HG03045 (cell line): ENCODE data around the gene MIB1.
A peak's percentile ranks its signal among the peaks of the same experiment; 100 is the strongest.

Experiments used
- ATAC-seq: cut with Tn5 transposase; IDR thresholded peaks from one replicate; pipeline ENCODE4 v1.9.1; 2021; ENCODE audit warnings: mild to moderate bottlenecking, moderate library complexity; ENCODE audit not compliant: unreplicated experiment

MIB1 gene

DNA sequence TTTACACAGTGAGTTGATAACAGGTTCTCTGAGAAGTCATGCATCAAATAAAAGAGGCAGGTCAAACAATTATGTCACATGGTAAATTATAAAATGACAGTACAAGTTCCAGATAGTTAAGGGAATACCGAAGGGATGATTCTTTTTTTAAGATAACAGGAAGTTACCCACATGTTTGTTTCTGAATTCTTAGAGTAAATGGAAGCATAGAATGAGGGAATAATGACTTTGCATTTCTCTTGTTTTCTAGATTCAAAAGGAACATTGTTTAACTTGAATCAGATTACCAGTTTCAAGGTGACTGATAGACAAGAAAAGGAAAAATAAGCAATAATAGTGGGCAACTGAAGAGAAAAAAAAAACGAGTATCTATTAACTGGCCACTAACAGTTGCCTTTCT lies 124.5 kb downstream of the MIB1 start:
- no peak for ATAC-seq

DNA sequence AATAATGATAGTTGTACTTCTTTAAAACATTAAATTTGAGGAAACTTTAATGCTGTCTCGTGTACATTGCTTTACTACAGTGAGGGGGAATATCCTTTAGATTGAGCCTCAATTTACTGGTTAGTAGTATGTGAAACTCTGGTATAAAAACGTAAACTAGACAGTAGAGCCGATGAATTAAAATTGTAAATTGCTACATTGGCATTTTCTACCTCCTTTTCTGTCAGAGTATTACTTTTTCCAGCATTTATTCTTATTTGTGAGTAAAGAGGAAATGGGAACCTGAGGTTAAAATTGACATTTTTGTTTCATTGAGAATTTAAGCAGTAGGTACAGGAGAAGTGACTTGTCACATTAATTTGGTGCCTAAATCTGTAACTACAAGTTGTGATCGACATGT lies 128.2 kb downstream of the MIB1 start:
- no peak for ATAC-seq

DNA sequence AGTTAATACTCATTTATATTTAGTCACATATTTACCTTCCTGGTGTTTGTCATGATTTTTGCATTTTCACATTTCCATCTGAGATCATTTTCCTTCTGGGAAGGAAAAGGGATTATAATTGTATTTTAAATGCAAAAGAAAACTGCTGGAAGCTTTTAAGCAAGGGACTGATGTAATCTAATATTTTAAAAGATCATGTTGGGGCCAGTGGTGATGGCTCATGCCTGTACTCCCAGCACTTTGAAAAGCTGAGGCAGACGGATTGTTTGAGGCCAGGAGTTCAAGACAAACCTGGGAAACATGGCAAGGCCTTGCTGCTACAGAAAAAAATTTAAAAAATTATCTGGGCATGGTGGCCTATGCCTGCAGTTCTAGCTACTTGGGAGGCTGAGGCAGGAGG lies 149.0 kb downstream of the MIB1 start:
- ATAC-seq = no peak

DNA sequence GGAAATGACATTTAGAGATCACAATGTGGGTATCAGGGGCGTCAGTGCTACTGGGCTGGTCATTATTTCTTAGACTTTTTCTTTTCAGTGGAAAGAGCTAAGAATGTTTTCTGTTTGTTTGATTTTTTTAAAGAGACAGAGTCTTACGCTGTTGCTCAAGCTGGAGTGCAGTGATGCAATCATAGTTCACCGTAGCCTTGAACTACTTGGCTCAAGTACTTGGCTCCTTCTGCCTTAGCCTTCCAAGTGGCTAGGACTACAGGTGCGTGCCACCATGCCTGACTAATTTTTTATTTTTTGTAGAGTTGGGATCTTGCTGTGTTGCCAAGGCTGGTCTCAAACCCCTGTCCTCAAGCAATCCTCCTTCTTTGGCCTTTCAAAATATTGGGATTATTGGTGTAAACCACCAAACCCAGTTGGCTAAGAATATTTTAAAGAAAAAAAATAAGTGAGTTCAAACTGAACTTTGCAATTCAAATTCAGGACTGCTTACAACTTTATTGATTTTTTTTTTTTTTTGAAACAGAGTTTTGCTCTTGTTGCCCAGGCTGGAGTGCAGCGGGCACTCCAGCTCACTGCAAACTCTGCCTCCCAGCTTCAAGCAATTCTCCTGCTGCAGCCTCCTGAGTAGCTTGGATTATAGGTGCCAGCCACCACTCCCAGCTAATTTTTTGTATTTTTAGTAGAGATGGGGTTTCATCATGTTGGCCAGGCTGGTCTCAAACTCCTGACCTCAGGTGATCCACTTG lies 154.2 kb downstream of the MIB1 start:
- no peak for ATAC-seq

DNA sequence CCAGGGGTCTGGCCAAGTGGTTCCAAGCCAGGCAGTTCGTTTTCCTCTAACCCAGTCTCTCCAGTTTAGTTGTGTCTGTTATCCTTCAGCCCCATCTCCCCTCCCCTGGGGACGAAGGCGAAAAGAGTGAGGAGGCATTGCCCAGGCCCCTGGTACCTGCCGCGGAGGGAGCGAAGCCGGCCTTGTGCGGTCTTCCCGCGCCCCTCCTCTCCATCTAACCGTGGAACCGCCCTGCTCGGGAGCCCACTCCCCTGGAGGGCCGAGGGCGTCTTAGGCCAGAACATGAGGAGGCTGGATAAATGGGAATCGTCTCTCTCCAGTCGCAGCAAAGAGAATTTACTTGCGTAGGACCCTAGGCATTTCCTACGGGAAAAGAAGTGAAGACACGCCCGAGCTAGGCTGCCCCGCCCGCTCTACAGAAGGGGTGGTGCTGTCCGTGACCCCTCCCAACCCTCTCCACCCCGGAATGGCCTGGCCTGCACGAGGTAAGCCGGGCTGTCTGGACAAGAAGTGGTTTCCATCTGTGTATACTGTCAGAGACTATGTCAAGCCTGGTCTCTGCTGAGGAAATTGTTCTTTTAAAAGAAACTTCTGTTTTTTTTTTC lies 156.2 kb downstream of the MIB1 start:
- no peak for ATAC-seq

DNA sequence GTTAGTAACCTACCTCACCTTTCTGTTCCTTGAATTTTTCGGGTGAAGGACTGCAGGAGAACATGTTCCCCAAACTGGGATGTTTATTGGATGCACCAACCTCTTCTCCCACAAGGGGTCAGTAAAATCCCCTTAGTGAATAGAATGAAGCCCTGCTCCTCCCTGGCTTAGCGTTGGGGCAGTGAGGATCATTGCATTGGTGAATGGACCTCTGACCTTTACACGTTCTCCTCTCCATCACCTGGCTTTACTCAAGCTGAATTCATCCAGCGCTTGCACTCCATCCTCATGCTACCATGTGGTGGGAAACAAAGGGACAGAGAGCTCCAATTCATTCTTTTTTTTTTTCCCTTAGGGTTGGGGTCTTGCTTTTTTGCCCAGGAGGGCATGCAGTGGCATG lies 157.2 kb downstream of the MIB1 start:
- ATAC-seq = peak; percentile 60

DNA sequence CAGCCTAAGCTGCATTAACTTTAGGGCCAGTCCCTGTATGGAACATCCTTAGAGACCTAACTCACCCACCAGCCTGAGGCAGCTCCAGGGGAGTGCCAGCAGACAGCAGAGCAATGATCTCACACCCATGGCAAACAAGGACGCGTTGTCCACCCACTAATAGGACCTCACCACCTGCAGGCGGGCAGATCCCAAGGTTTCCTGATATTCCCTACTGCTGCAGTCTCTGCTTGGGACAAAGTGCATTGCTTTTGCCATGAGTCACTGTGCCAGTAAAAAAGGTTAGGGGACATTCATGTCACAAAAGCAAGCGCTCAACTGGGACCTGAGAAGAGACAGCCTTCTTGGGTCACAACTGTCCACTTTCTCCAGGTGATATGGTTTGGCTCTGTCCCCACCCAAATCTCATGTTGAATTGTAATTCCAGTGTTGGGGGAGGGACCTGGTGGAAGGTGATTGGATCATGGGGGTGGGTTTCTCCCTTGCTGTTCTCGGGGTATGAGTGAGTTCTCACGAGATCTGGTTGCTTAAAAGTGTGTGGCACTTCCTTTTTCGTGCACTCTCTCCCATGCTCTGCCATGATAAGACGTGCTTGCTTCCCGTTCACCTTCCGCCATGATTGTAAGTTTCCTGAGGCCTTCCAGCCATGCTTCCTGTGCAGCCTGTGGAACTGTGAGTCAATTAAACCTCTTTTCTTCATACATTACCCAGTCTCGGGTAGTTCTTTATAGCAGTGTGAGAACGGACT lies 160.2 kb downstream of the MIB1 start:
- ATAC-seq = no peak

DNA sequence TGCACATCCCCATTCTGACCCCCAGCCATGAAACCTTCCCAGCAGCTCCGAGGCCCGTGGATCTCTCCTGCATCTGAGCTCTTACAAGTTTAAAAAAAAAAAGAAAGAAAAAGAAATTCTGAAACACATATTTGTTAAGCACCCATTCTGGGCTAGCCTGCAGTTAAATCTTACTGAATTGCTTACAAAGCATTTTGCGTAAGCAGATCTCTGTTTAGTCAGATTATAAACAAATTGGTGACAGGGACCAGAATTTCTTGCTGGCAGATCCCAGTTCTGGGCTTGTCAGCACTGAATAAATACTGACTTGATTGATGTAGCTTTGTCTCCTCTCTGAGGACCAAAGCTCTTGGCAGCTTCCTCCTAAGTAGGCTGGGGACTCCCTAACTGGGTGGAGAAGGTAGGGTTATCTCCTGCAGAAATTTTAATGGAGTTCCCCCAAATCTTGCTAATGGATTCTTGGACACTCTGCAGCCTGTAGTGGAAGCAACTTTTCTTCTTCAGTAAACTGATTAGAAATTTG lies 160.9 kb downstream of the MIB1 start:
- ATAC-seq = no peak

DNA sequence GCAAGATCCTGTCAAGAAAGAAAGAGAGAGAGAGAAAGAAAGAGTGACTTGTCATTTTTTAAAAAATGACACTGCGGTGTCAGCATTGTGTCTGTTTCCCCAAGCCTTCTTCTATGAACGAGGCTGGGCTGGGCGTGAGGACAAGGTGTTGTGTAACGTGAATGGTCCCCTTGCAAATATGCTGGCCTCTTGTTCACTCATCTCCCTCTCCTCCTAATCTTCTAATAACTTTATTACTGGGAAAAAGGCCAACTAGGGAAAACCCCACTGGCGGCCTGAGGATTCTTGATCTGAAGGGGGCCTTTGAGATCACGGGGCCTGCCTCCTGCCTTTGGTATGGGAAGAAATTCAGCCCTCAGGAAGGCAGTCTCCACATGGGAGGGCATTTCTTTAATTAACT lies 163.1 kb downstream of the MIB1 start:
- no peak for ATAC-seq

DNA sequence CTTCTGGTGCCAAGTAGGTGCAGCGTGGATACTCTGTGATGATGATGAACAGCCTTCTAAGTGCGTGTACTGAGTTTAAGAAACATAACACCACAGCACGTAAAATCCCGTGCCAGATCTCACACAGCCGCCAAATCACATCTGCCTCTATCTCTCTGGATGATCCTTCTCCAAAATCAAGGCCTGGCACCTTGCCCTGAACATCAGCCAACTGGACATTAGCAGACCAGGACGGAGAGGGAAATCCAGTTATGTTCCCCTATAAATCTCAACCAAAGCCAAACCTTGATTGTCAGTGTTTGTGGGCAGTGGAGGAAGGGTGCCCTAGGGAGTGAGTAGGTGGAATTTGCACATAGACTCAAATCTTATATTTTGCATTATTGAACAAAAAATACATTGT lies 164.3 kb downstream of the MIB1 start:
- ATAC-seq = no peak

DNA sequence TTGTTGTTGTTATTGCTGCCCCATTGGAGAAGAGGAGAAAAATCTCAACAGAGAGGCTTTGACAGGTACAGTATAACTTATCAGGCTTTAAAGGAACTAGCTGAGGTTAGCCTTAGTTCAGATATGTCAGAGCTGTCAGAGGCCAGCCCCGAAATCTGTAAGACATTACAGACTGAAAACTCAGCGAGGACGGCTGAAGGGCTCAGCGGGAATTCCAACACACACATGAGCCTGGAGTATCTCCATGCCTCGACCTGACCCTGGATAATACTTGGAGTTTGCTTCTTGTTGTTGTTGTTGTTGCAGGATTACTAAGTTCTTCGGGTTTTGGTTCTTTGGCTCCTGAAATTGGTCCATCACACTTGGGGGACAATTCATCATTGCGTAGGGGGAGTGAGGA lies 166.9 kb downstream of the MIB1 start:
- ATAC-seq = no peak

DNA sequence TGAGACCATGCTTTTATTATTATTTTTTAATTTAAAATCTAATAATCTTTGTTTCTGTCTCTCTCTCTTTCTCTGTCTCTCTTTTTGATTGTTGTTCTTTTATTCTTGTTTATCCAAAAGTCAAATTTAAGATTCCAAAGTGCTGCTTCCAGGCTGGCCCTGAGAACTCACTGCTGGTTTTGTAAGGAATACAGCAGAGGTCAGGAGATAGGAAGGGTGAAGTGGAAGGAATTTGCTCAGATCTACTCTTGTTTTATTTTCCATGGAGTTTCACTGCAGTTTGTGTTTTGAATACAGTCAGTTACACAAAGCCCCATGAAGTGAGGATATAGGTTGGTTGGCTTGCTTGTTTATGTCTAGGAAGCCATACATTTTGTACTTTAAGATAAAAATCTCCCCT lies 168.1 kb downstream of the MIB1 start:
- no peak for ATAC-seq

DNA sequence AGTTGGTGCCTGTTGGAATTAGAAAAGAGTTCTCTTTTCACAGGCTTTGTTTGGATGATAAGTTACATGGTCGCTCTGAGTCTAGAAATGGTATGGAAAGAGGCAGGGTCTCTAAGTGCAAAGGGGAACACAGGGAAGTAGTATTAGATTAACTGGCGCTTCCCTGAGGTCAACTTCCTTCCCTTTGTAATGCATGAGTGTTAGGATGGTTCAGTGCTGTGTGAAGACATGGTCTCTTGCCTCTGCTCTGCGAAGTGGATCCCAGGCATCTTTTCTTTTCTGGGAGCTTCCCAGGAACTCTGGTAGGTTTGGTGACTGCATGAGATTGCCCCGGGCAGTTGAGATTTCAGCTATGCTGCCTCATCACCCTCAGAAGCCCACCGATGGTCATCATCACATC lies 170.3 kb downstream of the MIB1 start:
- no peak for ATAC-seq

DNA sequence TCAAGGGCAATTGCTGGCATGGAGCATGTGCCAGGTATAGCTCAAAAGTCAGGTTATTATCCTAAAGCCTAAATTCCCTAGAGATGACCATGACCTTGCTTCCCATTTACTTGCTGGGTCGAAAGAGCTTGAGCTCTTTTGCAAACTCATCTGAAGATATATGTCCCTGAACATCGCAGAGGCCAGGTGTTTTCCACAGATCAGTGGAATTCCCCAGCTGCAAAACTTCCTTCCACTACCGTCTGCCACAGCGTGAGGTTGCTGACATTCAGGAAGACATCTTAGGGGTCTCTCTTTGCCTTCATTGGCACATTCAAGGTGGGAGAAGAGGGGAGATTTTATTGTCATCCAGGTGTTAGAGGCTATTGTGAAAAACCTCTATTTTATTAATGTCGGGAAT lies 171.0 kb downstream of the MIB1 start:
- ATAC-seq = no peak

DNA sequence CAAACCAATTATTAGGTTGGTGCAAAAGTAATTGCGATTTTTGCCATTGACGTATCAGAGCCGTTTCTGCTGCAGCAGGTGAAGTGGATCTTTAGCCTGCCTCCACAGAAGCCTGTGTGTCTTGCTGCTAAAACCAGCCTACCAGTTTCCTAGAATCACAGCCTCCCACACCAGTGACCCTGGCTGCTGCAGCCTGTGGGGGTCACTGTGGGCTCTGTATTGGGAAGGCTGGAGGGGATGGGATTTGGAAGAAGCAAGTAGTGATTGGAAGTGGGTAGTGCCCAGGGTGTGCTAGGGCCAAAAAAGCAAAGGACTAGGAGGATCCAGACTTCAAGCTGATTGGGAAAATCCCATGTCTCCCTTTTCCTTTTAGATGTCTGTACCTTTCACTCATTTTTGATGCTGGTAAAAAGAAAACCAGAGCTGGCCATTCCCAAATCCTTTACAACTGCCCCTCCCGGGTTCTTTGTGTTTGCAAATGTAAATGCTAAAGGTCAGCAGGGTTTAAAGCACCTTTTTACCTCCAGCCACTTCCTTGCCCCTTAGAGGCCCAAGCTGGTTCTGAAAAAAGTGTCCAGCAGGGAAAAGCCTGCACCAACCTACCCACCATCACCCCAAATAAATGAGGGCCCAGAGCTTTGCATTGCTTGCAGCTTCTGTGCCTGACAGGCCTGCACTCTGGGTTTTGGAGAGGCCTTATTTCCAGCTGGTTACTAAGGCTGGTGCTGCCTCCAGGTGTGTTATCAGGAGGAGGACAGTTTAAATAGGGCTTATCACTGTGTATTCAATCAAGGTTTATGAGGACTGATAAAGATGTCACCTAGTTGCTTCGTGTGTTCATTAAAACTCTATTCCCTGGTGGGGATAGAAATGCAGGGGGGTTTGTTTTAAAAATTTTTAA lies 172.0 kb downstream of the MIB1 start:
- ATAC-seq = no peak

DNA sequence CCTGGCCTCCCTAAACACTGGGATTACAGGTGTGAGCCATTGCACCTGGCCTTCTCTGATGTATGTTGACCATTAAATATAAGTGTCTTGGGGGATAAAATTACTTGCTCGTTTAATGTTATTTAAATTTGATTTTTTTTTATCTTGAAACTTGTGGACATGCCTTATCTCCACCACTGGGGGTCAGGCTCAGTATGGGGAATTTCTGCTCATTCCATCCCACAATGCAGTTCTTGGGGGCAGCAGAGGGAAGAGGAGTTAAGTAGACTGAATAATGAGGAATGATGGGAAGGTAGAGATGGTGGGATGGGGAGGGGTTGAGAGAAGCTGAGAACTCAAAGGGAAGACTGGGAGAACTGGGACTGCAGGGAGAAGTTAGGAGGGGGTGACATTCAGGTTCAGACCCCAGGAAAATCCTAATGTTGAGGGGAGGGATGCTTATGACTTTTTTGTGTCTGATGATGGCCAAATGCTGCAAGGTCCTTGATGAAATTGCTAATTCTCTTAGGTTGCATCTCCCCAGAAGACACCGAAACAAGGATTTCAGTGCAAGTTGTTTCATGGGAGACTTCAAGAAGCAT lies 174.2 kb downstream of the MIB1 start:
- no peak for ATAC-seq

DNA sequence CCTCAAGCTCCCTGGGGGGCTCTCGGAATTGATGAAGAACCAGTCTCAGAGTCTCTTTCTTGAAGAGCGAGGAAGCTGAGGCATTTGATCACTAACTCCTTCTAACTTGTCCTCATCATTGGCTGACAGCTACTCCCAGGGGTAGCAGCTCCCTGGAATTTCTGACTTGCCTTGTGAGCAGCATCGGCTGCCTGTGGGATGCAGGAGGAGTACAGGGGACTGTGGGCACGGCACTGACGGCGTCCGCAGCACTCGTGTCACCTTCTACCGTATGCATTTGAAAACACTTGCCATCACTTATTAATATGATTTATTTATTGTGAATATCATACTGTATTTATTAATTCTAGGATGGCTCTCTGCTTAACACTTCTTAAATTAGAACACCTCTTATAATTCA lies 175.0 kb downstream of the MIB1 start:
- ATAC-seq = no peak

DNA sequence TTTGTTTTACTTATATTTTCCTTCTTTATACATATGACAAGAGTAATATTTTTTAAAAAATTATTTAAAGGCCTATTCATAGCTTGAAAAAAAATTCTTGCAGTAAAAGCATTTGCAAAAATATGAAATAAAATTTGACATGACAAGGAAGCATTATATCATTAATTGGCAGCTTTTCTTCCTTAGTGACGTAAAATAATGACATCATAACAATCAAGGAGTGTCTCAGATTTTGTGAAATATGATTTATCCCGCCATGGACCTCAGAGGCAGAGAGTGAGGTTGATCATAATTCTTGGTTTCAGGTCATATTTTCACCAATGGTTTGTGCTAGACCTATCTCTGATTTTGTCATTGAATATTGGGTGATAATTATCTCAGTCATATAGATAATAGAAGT lies 176.0 kb downstream of the MIB1 start:
- ATAC-seq = no peak

DNA sequence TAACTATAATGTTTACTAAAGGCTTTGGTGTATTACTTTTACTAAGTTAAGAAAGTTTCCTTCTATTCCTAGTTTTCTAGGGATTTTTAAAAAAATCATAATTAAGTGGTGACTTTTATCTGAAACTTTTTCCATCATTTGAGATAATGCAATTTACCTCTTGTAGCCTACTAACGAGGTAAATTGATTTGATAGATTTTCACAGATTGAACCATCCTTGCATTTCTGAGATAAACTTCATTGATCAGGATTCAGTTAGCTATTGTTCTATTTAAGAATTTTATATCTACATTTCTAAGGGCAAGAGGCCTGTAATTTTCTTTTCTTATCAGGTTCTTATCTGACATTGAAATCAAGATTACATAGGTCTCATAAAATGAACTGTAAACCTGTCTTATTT lies 178.1 kb downstream of the MIB1 start:
- no peak for ATAC-seq
